GM08714 (cell line): ENCODE measurements around the gene PCDH9.

Source experiments
- H3K4me3 ChIP-seq: fragments of 200-500 bp; sonication (Bioruptor generic); 2 replicates; pipeline ENCODE4 v1.5.1; 2014; ENCODE audit warnings: mild to moderate bottlenecking, low read length, inconsistent platforms
- ZNF274 ChIP-seq: IDR thresholded peaks from 2 replicates; pipeline ENCODE4 v1.6.1; 2012; ENCODE audit warnings: mild to moderate bottlenecking, low read depth, low read length

The PCDH9 gene

GRCh38 chr13:66859934-66860877 lies 369.9 kb downstream of the PCDH9 start:
- no peak overlapping the region for H3K4me3 ChIP-seq
- no peak for TF ChIP-seq ZNF274

GRCh38 chr13:66859078-66859477 lies 371.1 kb downstream of the PCDH9 start:
- H3K4me3 ChIP-seq = no peak overlapping the region
- no peak for TF ChIP-seq ZNF274

- TF ChIP-seq ZNF274 = no peak
- H3K4me3 ChIP-seq = no peak overlapping the region
Observed at GRCh38 chr13:66858163-66858562, 372.0 kb downstream of the PCDH9 start.

GRCh38 chr13:66855131-66855530 lies 375.0 kb downstream of the PCDH9 start:
- TF ChIP-seq ZNF274 = no peak

GRCh38 chr13:66853564-66853963 lies 376.6 kb downstream of the PCDH9 start:
- H3K4me3 ChIP-seq = no peak overlapping the region
- TF ChIP-seq ZNF274 = no peak

More at GRCh38 chr13:66855131-66855530, 375.0 kb downstream of the PCDH9 start:
- H3K4me3 ChIP-seq = no peak overlapping the region

- TF ChIP-seq ZNF274 = no peak
- H3K4me3 ChIP-seq = no peak overlapping the region
Observed at GRCh38 chr13:66849706-66850105, 380.4 kb downstream of the PCDH9 start.

- no peak overlapping the region for H3K4me3 ChIP-seq
- no peak for TF ChIP-seq ZNF274
Observed at GRCh38 chr13:66847541-66847940, 382.6 kb downstream of the PCDH9 start.

GRCh38 chr13:66845393-66845792 lies 384.7 kb downstream of the PCDH9 start:
- no peak for TF ChIP-seq ZNF274
- H3K4me3 ChIP-seq = no peak overlapping the region

GRCh38 chr13:66844933-66845332 lies 385.2 kb downstream of the PCDH9 start:
- H3K4me3 ChIP-seq = no peak overlapping the region
- TF ChIP-seq ZNF274 = no peak

GRCh38 chr13:66842766-66843165 lies 387.4 kb downstream of the PCDH9 start:
- no peak for TF ChIP-seq ZNF274
- no peak overlapping the region for H3K4me3 ChIP-seq

- TF ChIP-seq ZNF274 = no peak
- H3K4me3 ChIP-seq = no peak overlapping the region
Observed at GRCh38 chr13:66840621-66841020, 389.5 kb downstream of the PCDH9 start.

GRCh38 chr13:66837246-66837645 lies 392.9 kb downstream of the PCDH9 start:
- no peak overlapping the region for H3K4me3 ChIP-seq
- TF ChIP-seq ZNF274 = no peak

- no peak for TF ChIP-seq ZNF274
- no peak overlapping the region for H3K4me3 ChIP-seq
Observed at GRCh38 chr13:66835040-66835628, 395.0 kb downstream of the PCDH9 start.

GRCh38 chr13:66830940-66831716 lies 399.0 kb downstream of the PCDH9 start:
- TF ChIP-seq ZNF274 = no peak

More at GRCh38 chr13:66830940-66831716, 399.0 kb downstream of the PCDH9 start:
- no peak overlapping the region for H3K4me3 ChIP-seq
